ELF-1 (cell line): ENCODE results near the gene ZNF57.
"Not testable (repeated sequence)": the region's sequence is repeated elsewhere in the genome, so short reads cannot be mapped to it uniquely, and the experiment has no call there.

Source experiments
- DNase-seq: peaks from one replicate; pipeline ENCODE4 v3.0.0-alpha.2; 2016; ENCODE audit warnings: low read depth, low spot score

ZNF57 gene

GRCh38 chr19:2896694-2897093, 4.0 kb upstream of the ZNF57 start:
- no peak for DNase-seq

GRCh38 chr19:2902590-2903218, 2.0 kb downstream of the ZNF57 start:
- peak; percentile 27 for DNase-seq

DNA sequence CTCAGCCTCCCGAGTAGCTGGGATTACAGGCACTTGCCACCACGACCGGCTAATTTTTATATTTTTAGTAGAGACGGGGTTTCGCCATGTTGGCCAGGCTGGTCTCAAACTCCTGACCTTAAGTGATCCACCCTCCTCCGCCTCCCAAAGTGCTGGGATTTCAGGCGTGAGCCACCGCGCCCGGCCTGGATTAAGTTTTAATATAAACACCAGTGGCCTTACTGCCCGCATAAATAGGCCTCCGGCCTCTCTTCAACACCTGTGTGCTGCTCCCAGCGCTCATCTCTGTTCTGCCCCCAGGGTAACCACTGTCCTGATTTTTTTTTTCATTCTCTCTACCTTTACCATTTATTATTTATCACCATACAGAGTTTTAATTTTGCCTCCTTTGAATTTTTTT, 2.6 kb downstream of the ZNF57 start:
- DNase-seq, result not testable (repeated sequence)

DNA sequence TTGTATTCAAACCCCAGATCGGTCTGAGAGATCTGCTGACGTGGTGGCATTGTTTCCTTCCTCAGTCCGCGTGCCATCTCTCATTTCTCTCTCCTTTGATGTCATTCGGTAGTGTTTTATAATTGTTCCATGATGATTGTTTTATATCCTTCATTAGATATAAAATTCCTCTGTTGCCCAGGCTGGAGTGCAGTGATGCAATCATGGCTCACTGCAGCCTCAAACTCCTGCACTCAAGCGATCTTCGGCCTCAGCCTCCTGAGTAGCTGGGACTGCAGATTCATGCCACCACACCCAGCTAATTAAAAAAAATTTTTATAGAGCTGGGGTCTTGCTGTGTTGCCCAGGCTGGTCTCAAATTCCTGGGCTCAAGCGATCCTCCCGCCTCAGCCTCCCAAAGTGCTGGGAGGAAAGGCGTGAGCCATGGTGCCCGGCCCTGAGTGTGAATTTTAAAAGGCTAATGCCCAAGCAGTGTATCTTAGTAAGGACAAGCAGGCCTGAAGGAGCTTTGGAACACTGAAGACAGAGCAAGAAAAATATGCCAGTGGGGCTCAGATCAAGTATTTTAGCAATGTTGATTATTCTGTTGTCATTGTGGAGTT, 5.3 kb downstream of the ZNF57 start:
- no peak for DNase-seq

GRCh38 chr19:2906631-2907195, 6.0 kb downstream of the ZNF57 start:
- no peak for DNase-seq

GRCh38 chr19:2912306-2912705, 11.6 kb downstream of the ZNF57 start:
- DNase-seq, result no peak

GRCh38 chr19:2917275-2918184, 16.8 kb downstream of the ZNF57 start:
- no peak for DNase-seq

DNA sequence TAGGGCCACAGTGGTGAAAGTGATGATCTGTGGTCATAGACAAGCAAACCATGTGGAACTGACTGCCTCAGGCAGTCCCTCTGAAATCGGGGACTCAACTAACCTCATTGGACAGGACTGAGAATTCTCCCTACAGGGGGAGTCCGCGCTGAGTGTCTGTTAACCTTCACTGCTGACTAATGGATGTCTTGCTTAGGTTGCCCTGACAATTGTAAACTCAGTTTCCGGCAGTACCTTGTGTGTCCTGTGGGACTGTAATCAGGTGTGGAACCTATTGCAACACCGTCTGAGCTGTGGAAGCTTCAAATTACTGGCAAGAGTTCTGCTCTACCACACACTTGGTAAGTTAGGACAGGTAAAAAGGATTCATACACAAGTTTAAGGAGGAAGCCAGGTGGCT, 22.3 kb downstream of the ZNF57 start:
- DNase-seq, result peak; percentile 81

DNA sequence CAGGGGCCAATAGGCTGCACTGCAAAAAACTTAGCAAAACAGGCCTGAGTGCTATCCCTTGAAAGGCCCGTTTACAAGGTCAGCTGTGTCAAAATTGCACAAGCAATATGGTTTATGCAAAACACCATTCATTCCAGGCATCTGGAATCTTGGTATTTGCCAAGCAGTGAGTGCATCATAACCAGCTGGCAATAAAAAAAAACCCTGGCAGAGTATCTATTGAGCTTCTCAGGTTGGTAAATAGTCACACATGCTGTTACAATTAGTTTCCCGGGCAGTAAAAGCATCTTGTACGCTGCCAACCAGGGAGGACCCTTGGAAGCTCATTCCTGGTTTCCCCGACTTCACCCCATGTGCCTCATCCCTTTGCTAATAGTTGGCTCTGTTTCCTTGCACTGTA, 22.8 kb downstream of the ZNF57 start:
- DNase-seq, result no peak

DNA sequence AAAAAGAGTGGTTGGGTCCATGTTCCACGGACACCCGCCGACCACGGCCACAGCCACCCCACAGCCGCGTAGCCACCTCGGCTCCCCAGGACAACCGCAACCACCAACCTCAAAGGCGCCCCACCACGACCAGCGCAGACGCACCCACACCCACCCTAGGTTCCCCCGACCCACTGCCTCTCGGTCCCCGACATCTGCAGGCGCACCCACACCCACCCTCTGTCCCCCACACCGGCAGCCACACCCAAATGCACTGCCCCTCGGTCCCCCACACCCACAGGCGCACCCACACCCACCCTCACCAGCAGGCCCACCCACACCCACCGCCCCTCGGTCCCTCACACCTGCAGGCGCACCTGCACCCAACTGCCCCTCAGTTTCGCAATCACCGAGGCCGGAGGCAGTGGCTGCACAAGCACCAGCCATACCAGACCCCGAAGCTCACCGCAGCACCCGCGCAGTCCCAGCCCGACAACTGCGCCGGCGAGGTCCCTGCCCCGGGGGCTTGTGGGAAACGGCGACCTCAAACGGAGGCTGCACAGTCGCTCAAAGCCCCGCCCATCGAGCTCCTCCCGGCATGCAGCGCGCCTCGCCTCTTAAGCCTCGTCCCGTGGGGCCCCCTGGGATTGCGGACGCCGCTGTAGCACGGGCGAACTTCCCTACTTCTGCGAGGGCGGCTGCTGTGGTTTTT, 25.8 kb downstream of the ZNF57 start:
- DNase-seq, result no peak

DNA sequence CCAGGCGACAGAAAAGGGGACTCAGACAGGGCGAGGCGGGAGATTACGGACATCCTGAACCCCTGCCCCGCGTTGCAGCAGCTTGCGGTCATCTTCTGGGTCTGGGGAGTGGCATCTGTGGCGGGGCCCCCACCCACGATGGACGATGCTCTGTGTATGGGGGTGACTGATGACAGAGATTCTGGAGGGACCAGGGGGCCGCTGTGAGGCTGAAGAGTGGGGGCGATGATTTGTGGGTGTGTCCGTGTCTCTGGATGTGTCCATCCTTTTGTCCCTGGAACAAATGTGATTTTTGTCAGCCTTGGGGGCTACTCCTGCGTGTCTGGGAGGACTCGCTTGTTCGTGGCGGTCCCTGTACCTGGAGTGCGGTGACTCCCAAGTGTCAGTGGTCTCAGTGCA, 26.3 kb downstream of the ZNF57 start:
- DNase-seq, result no peak

DNA sequence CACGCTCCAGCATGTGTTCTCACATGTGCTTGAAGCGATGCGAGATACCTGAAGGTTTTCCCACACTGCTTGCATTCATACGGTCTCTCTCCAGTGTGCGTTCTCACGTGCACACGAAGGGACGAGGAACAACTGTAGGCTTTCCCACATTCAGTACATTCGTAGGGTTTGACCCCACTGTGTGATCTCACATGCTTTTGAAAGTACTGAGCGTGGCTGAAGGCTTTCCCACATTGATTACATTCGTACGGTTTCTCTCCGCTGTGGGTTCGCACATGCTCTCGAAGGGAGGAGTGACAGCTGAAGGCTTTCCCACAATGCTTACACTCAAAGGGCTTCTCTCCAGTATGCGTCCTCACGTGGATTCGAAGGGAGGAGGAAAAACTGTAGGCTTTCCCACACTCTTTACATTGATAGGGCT, 32.8 kb downstream of the ZNF57 start:
- no peak for DNase-seq

- not testable (repeated sequence) for DNase-seq
These were observed 35.1 kb downstream of the ZNF57 start for GRCh38 chr19:2935863-2936262.

DNA sequence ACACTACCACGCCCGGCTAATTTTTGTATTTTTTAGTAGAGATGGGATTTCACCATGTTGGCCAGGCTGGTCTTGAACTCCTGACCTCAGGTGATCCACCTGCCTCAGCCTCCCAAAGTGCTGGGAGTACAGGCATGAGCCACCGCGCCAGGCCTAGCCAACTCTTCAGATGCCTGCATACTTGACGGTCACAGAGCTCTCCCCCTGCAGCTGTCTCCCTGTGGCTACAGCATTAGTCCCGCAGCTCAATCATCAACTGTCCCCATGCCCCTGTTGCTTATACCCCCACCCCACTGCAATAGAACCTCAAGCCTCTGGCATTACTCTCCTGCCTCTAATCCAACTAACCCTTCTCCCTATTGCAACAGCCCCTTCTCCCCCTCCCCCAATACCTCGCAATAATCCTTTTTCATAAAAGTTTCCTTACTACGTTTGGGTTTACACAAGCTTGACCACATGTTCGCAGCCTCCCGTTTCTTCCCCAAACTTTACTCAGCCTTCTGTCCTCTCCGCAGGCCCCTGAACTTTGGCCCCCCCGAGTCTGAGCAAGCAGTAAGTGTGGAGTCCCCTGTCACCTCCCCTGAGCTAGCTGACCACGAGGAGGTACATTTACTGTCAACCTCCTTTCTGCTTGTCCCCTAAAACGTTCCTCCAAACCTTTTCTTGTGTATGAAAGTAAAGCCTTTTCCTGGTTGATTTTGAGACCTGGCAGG, 42.4 kb downstream of the ZNF57 start:
- no peak for DNase-seq

DNA sequence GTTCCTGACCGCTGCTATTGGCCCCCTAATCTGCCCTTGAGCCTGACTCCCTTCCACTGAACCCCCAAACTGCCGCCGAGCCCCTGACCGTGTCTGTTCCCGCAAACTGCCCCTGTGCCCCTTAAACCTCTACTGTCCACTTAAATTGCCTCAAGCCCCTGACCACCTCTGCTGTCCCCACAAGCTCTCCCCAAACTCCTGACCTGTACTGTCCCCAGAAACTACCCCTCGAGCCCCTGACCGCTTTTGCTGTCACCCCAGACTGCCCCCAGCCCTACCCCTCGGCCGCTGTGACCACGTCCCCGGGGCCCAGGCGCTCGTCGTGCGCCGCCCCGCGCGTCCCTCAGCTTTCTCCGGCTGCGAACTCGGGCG, 43.7 kb downstream of the ZNF57 start:
- no peak for DNase-seq

DNA sequence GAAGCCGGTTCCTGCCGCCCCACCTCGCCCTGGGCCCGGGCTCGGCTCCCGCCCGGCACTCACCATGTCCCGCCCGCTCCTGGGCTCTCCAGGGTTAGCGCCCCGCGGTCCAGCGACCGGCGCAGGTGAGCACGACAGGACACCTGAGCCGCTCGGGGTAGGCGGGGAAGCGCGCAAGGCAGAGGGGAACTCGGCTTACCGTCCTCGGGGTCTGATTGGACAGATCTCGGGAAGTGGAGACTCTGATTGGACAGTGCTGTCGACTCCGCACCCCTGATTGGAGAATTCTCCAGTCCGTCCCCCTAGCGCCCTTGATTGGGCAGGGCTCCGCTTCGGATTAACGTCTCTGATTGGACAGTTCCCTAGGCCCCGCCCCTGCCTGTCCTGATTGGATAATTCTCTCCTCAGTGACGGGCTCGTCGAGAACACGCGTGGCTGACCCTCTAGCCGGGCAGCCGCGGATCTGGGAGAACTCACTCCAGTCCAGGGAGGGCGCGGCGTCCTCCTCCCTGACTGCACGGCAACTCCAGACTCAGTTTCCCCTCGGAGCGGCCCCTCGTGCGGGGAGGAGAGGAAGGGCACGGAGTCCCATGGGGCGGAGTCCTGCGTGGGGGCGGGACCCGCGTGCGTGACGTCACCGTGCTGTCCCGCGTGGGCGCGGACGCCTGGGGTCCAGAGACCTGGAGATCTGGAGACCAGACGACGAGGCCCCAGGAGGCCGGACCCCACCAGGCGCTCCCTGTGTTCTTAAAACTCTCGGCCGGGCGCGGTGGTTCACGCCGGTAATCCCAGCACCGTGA, 44.2 kb downstream of the ZNF57 start, which contains the start of gene ZNF77:
TSS of gene ZNF77 (minus strand) at position 197 of the 800 bp plus-strand sequence. CDS start at position 66, 131 bp downstream.
- peak; percentile 98 for DNase-seq

GRCh38 chr19:2945575-2946184, 45.0 kb downstream of the ZNF57 start:
- no peak for DNase-seq

GRCh38 chr19:2949939-2950285, 49.2 kb downstream of the ZNF57 start:
- peak; percentile 41 for DNase-seq

DNA sequence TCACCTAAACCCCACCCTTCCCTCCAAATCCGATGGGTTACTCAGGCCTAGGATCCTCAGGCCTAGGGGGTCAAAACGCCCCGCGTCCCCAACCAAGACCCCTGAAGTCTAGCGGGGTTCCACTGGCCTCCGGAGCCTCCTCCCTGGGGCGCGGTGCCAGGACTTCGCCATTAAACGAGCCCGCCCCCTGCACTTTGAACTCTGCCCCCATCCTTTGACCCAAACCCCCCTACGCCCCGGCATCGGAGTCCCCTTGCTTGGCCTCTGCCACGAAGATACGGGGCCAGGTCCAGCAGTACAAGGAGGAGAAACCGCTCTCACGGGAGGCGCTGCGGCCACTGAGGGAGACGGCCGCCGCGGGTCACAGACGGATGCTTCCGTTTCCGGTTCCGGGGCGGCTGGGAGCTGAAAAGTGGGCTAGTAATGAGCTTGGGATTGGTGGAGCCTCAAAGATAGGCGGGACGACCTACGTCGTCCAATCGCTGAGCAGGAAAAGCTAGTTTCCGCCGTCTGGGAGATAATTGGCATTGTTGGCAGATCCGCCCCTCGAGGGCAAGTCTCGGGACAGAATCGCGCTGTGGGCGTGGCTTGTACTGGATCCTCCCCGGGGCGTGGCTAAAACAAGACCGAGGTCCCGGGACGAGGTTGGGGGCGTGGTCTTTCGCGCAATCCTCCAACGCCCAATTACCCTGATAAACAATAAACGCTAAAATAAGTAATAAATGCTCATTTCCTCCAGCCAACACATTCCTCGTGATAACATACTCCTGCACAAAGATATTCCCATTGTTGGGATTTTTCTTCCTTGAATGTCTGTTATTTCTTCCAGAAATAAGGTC, 49.8 kb downstream of the ZNF57 start:
- peak; percentile 100 for DNase-seq
